Activated T-cell treated with anti-CD3 and anti-CD28 coated beads, Interleukin-2, amount 50 U/mL, for 4 hours (primary cell): Measurements from ENCODE around the gene HOXC10. TPM values are rescaled to one million over a fixed set of nuclear protein-coding genes. Genes with fewer than 3 reads are reported as not detected.

Experiments used
- ATAC-seq, 2 donors: fragments of 200-7000 bp; cut with Tn5 transposase; one replicate each; pipeline ENCODE4 v1.10.0; 2021
- DNase-seq: peaks from one replicate; pipeline ENCODE4 v3.0.0-alpha.2; 2020
- H3K27me3 Mint-ChIP-seq: one replicate; pipeline ENCODE4 v1.8.0; 2021; ENCODE audit warnings: low read depth, mixed read lengths
- H3K36me3 Mint-ChIP-seq: one replicate; pipeline ENCODE4 v1.8.0; 2022; ENCODE audit warnings: mixed read lengths; ENCODE audit not compliant: insufficient read depth
- H3K4me1 Mint-ChIP-seq: one replicate; pipeline ENCODE4 v1.8.0; 2021; ENCODE audit warnings: low read depth, mixed read lengths
- H3K4me3 Mint-ChIP-seq: one replicate; pipeline ENCODE4 v1.8.0; 2021; ENCODE audit warnings: mild to moderate bottlenecking, moderate library complexity, mixed read lengths
- H3K9me3 Mint-ChIP-seq: one replicate; pipeline ENCODE4 v1.8.0; 2021; ENCODE audit warnings: mixed read lengths
- total RNA-seq, 3 donors: library from RNA; stranded (reverse); gene quantifications; one replicate each; pipeline ENCODE4 v1.2.1, GENCODE V29; 2021

HOXC10 gene
- total RNA-seq, 3 donors from 2014 or later: not detected

DNA sequence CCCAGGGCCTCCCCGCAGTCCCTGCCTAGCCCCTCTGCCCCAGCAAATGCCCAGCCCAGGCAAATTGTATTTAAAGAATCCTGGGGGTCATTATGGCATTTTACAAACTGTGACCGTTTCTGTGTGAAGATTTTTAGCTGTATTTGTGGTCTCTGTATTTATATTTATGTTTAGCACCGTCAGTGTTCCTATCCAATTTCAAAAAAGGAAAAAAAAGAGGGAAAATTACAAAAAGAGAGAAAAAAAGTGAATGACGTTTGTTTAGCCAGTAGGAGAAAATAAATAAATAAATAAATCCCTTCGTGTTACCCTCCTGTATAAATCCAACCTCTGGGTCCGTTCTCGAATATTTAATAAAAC lies 45.5 kb downstream of the HOXC10 start:
- ATAC-seq (no peak), DNase-seq (no peak)
- Mint-ChIP-seq H3K27me3 (peaks cover 84% of the 10 kb centered on the region), H3K4me1 (peaks cover 24% of the 10 kb centered on the region), H3K4me3 (no peak overlapping the region), H3K36me3 (no peaks in the 10 kb centered on the region), H3K9me3 (peaks cover 3% of the 10 kb centered on the region)

DNA sequence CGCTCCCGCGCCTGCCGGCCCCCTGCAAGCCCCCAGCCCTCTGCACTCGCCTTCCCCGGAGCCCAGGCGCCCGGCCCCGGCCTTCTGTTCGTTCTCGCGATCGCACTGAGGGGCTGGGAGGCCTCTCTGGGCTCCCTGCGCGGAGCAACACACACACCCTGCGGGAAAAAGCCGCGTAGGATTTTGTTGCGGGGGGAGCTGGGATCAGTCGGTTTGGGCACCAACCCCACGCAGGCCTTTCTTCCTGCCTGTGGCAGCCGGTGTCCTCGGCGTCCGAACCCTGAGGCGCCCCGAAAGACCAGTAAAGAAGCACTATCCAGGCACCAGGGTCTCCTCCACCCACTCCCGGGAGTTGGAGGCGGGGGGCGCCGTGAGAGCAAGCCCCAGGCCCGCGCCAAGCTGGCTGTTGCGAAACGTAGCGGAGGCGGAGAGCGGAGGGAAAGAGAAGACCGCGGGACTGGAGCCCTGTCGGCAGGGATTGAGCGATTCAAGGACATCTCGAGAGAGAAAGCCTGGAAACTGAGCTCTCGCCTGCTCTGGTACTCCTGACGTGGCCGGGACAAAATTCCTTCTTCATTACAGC lies 46.0 kb downstream of the HOXC10 start:
- no peak for DNase-seq
- Mint-ChIP-seq H3K27me3 (peaks cover 85% of the 10 kb centered on the region), H3K9me3 (peaks cover 3% of the 10 kb centered on the region), H3K4me3 (no peak overlapping the region), H3K4me1 (peaks cover 24% of the 10 kb centered on the region), H3K36me3 (no peaks in the 10 kb centered on the region)
- no peak for ATAC-seq

DNA sequence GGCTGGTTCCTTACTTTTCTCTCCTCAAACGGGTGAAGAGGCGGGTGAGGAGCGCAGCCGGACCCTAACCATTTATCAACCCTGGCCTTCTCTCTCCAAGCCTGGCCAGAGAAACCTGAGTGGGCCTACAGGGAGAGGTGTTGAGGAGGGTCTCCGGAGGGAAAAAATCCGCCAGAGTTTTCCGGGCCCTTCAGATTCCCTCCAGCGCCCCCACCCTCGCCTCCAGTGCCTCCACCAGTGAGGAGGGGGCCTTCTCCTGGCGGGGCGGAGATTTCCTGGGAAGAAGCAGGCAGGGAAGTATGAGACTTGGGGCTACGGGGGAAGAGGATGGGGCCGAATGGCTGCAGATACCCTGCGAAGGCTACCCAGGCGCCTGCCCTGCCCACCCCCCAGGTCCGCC lies 46.5 kb downstream of the HOXC10 start:
- ATAC-seq: no peak
- no peak for DNase-seq
- peaks cover 3% of the 10 kb centered on the region for H3K9me3 Mint-ChIP-seq
- peaks cover 84% of the 10 kb centered on the region for H3K27me3 Mint-ChIP-seq
- H3K4me1 Mint-ChIP-seq: peaks cover 24% of the 10 kb centered on the region
- no peaks in the 10 kb centered on the region for H3K36me3 Mint-ChIP-seq
- H3K4me3 Mint-ChIP-seq: no peak overlapping the region

DNA sequence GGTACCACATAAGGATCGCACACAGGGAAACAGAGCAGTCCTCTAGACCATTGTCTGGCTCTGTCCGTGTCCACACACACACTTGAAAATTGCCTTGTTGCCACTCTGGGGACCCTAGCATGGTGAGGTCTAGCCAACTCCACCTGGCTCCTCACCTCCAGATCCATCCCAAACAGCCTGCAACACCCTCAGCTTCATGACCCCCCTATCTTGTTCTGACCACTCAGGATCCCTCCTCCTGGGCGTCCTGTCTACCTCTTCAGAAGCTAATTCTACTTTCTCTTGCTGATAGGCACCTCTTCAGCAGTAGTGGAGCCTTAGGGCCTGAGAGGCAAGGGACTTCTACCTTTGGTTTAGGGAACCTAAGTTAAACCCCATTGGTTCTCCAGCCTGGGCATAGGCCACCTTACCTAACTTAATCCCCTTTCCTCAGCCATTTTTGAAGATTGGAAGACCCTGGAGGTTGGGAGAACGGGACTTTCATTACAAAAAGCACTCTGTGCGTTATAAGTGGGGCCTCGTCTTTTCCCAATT lies 47.2 kb downstream of the HOXC10 start:
- DNase-seq: no peak
- peak overlapping the region; percentile 5 for H3K4me3 Mint-ChIP-seq
- no peaks in the 10 kb centered on the region for H3K36me3 Mint-ChIP-seq
- no peak for ATAC-seq
- peaks cover 3% of the 10 kb centered on the region for H3K9me3 Mint-ChIP-seq
- H3K27me3 Mint-ChIP-seq: peaks cover 83% of the 10 kb centered on the region
- peaks cover 19% of the 10 kb centered on the region for H3K4me1 Mint-ChIP-seq

DNA sequence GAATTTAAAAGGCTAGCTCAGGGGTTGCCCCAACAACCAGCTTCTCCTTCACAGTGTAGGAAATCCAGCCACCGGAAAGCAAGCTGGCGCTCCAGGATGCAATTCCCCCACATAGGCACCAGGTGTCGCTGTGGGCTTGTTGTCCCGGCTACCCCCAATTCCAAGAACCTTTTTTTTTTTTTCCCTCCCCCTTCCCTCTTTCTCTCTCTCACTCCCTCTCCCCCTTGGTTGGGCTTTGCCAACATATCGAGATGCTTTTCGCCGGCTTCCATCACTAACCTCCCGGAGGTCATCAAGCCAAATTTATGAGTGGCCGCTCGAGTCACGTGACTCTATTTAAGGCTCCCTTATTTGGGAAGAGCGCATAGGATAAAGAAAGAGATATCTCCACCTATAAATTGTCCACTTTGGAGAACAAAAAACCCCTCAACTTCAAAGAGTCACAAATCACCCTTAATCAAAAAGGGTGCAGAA lies 47.7 kb downstream of the HOXC10 start, which contains the start of gene HOXC5:
TSS of gene HOXC5 (plus strand) at position 424 of the 474 bp plus-strand sequence. CDS start 73 bp downstream, outside the sequence.
- Mint-ChIP-seq H3K4me3 (peak within 1 kb of the TSS; percentile 43), H3K4me1 (peaks cover 19% of the 10 kb centered on the region), H3K9me3 (peaks cover 3% of the 10 kb centered on the region), H3K36me3 (no peaks in the 10 kb centered on the region), H3K27me3 (peaks cover 83% of the 10 kb centered on the region)
- peak; percentile 58 for DNase-seq
- no peak for ATAC-seq

DNA sequence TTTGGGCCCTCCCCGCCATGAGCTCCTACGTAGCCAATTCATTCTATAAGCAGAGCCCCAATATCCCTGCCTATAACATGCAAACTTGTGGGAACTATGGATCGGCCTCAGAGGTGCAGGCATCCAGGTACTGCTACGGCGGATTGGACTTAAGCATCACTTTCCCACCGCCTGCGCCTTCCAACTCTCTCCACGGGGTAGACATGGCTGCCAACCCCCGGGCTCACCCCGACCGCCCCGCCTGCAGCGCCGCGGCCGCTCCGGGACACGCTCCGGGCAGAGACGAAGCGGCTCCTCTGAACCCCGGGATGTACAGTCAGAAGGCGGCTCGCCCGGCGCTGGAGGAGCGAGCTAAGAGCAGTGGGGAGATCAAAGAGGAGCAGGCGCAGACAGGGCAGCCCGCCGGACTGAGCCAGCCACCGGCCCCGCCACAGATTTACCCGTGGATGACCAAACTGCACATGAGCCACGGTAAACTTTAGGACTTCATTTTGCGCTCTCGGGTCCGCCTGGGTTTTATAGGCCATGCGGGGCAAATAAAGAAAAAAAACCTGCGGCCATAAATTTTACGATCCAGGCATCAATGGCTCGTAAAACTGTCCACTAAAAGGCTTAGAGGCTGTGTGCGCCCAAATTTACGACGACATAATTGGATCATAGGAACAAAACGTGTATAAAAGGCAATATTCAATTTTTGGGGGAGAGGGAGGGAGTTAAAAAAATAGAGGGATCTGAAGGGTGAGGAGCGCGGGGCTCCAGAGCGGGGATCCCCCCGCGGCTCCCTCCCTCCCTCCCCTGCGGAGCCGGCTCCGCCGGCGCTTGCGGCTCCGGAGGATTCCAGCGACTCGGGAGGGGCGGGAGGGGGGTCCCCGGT lies 48.4 kb downstream of the HOXC10 start:
- no peaks in the 10 kb centered on the region for H3K36me3 Mint-ChIP-seq
- H3K4me3 Mint-ChIP-seq: peak overlapping the region; percentile 43
- peak; percentile 25 to 36 for ATAC-seq
- no peak for DNase-seq
- H3K9me3 Mint-ChIP-seq: peaks cover 3% of the 10 kb centered on the region
- H3K4me1 Mint-ChIP-seq: peaks cover 19% of the 10 kb centered on the region
- H3K27me3 Mint-ChIP-seq: peaks cover 83% of the 10 kb centered on the region

DNA sequence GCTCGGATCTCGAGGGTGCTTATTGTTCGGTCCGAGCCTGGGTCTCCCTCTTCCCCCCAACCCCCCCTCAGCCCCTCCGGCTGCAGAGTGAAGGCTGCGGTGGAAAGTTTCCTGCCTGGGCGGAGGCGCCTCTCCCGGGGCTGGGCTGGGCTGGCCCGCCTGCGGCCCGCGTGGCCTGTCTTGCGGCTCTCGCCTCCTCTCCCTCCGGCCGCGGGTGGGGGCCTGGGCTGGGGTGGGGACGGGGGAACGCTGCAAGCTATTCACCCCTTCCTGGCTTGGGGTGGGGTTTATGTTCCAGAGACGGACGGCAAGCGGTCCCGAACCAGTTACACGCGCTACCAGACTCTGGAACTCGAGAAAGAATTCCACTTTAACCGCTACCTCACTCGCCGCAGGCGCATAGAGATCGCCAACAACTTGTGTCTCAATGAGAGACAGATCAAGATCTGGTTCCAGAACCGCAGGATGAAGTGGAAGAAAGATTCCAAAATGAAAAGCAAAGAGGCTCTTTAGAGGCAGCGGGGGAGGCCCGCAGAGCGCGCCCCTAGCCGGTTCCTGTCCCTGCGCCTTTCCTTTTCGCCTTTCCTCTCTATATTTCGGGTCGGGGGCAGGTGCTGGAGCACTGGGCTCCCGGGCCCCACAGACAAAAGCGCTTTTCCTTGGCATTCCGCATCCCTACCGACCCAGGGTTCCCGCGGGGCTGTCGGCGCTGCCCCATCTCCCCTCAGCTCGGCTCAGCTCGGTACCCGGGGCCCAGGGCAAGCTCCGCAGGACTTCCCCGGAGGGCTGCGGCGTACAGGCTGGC lies 49.2 kb downstream of the HOXC10 start:
- H3K36me3 Mint-ChIP-seq: no peaks in the 10 kb centered on the region
- peak; percentile 16 for ATAC-seq

DNA sequence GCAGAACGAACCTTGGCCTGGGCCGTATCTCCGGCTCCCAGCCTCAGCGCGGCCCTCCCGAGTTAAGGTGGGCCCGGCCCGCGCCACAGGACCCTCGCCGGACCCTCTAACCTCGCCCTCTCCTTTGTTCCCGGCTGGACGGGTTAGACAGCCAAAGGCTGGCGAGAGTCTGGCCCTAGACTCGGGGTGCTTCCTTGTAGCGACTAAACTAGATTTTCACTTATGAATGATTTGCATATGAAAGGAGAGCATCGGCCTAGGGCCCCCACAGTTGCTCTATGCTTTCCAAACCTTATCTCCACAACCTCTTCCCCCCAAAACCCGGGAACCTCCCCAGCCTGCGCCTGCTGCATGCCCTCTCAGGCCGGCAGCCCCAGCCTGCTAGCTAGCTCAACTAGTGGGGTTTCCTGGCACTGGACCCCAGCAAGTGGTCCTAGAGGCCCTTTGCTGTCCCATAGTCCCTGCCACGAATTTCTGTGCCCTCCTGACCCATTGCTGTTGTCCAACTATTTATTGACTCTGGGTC lies 49.9 kb downstream of the HOXC10 start:
- Mint-ChIP-seq H3K27me3 (peaks cover 88% of the 10 kb centered on the region), H3K4me1 (peaks cover 13% of the 10 kb centered on the region), H3K36me3 (no peaks in the 10 kb centered on the region), H3K4me3 (peak overlapping the region; percentile 54), H3K9me3 (peaks cover 3% of the 10 kb centered on the region)
- no peak for DNase-seq
- ATAC-seq: no peak

More for the DNA sequence above, 49.2 kb downstream of the HOXC10 start:
- Mint-ChIP-seq H3K27me3 (peaks cover 87% of the 10 kb centered on the region), H3K9me3 (peaks cover 3% of the 10 kb centered on the region), H3K4me1 (peaks cover 16% of the 10 kb centered on the region), H3K4me3 (peak overlapping the region; percentile 44)
- DNase-seq: no peak

DNA sequence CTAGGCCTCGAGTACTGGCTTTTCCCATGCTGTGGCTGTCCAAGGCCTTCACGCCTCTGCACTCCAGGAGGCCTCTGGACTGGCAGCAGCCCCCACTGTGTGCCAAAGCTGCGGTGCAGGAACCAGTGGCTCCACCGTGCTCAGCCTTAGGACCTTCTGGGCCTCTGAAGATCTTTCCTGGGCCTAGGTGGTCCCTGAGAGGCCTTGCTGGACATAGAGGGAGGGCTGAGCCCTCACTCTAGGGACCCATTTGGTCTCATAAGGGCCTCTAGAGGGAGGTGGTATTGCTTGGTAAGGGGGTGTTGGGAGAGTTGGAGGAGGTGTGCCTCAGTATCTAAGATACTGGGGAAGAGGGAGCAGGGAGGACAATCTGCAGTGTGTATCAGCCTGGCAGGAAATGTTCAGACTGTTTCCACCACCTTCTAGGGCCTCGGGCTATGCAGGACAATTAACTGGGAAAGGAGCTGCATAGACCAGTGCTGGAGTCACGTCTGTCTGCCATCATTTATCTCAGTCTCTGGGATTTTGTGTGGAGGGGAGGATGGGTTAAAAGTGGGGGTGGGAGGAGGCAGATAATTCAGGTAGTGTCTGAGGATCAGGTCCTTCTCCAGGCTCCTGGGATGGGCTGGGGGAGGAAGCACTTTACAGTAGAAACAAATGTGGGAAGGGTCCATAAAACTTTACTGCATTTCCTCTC lies 50.8 kb downstream of the HOXC10 start:
- Mint-ChIP-seq H3K9me3 (peaks cover 3% of the 10 kb centered on the region), H3K36me3 (no peaks in the 10 kb centered on the region), H3K27me3 (peaks cover 90% of the 10 kb centered on the region), H3K4me3 (no peak overlapping the region), H3K4me1 (peaks cover 13% of the 10 kb centered on the region)
- ATAC-seq: no peak
- no peak for DNase-seq

DNA sequence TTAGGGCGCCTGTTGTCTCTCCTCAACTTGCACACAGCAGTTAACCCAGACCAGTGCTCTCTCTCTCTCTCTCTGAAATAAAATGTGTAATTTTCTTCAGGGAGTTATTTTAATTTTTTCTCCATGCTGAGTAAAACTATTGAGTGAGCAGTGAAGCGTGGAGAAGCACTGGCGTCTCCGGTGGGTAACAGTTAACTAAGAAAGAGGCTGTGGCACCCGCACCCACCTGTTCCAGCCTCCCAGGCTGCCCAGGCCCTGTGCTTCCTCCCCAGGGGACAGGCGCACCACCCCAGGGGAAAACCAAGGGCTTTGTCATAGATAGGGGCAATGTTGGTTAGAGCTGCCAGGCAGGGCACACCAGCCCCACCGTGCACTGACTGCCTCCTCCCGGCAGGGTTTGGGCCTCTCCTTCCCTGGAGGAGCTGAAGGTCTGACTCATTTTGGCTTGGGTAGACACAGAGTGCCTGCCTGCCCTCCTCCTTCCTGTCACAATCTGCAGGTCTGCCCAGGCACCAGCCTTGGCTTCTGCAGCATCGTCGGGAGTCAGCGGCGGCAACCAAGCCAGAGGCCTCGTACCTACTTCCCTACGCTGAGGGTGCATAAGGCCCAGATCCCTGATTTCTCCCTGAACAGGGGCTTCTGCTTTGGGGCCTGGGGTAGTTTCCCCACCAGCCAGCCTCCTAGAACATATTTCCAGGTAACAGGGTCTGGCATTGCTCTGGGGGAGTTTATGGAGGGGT lies 51.8 kb downstream of the HOXC10 start:
- Mint-ChIP-seq H3K4me1 (peaks cover 13% of the 10 kb centered on the region), H3K9me3 (peaks cover 3% of the 10 kb centered on the region), H3K27me3 (peaks cover 86% of the 10 kb centered on the region), H3K36me3 (no peaks in the 10 kb centered on the region), H3K4me3 (no peak overlapping the region)
- DNase-seq (no peak), ATAC-seq (no peak)

DNA sequence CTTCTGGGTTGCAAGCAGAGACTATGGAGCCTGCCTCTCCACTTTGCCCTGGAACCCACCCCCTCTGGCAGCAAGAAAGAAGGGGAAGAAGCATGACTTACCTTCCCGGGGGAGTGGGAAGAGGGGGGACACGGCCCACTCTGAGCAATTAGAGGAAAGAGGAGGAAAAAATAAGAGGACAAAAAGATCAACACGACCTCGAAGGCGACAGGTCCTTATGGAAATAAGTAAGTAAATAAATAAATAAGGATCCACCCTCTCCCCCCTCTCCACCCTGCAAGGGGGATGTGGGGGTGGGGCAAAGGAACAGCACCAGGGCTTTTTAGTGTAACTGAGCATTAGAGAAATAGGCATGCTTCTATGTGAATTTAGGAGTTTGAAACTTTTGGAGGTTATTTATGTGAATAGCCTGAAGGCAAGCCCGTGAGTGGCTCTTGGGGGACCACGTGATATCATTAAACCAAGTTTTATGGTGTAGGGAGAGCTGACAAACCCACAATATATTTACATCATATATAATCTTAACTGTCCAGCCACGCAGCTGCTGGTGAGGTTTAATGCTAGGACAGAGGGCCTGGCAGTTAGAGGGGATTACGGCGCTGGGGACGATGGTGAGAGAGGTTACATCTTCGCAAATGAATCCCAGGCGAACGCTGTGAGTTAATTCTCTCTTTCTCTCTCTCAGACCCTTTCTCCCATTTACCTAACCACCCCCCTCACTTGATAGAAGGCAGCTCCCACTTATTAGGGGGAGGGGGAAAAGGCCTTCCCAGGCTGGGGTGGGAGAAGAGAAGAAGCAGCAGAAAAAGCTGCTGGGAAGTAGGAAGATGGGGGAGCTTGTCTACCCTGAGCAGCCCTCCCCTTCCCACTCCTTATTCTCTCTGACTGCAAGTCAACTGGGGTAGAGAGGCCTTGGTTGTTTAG lies 52.7 kb downstream of the HOXC10 start:
- Mint-ChIP-seq H3K9me3 (peaks cover 3% of the 10 kb centered on the region), H3K4me1 (peaks cover 12% of the 10 kb centered on the region), H3K4me3 (no peak overlapping the region), H3K27me3 (peaks cover 86% of the 10 kb centered on the region), H3K36me3 (no peaks in the 10 kb centered on the region)
- ATAC-seq: no peak
- no peak for DNase-seq

DNA sequence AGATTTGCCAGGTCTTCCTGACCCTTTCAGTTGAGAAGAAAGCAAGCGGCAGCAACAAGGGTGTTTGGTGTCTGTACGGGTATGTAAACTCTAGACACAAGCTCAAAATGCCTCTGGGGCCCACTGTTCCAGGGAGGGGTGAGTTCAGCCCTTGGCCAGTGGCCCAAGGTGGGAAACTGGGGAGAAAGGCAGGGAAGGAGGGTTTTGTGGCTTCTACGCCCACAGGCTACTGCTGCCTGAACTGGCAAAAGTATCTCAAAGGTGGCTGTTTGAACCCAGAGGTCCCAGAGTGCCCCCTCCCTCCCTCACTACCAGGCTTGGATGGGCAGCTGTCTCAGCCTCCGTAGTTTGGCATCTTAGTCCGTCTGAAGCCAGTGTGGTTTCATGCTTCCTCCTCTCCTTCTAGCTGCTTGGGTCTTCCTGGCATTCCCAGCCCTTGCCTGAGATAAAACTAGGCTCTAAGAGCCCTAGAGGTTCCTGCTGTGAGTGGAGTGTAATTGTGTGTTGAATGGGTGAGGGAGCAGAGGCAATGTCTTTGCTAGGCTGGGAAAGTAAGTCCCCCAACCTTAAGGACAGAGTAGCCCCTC lies 53.4 kb downstream of the HOXC10 start:
- Mint-ChIP-seq H3K9me3 (no peaks in the 10 kb centered on the region), H3K27me3 (peaks cover 85% of the 10 kb centered on the region), H3K36me3 (no peaks in the 10 kb centered on the region), H3K4me1 (peaks cover 8% of the 10 kb centered on the region), H3K4me3 (no peak overlapping the region)
- DNase-seq (no peak), ATAC-seq (no peak)
